ENCODE data around the gene FOXJ3. TPM values are rescaled to one million over a fixed set of nuclear protein-coding genes. Genes with fewer than 3 reads are reported as not detected.

The FOXJ3 gene
- total and polyA plus RNA-seq, 2 of the 8 experiments (the other 6 are each of a cell fraction or from before 2014, with no cell fraction given) = 48.6 to 51.9 TPM

GRCh38 chr1:42340901-42341300 is 5.9 kb upstream of the FOXJ3 start:
- TF ChIP-seq ZNF274 (IDR thresholded peaks at IDR 0.05; ENCODE audit: borderline replicate concordance, extremely low read depth, low read length) (no peak), RBBP5 (IDR thresholded peaks at IDR 0.05; ENCODE audit: borderline replicate concordance, low read depth, low read length) (no peak), SAP30 (IDR thresholded peaks at IDR 0.05; ENCODE audit: insufficient read depth, insufficient replicate concordance, low read length) (no peak), SIX5 (IDR thresholded peaks at IDR 0.05; ENCODE audit: low read depth, low read length) (no peak), BRCA1 (IDR thresholded peaks at IDR 0.05; ENCODE audit: low read depth, low read length) (no peak), GABPA (IDR thresholded peaks at IDR 0.05; ENCODE audit: borderline replicate concordance, insufficient read depth, low read length) (no peak), SUZ12 (IDR thresholded peaks at IDR 0.05; ENCODE audit: low read length) (no peak), KDM1A (IDR thresholded peaks at IDR 0.05; ENCODE audit: borderline replicate concordance, low read length) (no peak), POLR2A (IDR thresholded peaks at IDR 0.05; ENCODE audit: control extremely low read depth in 1 of 2, low read depth in 2 of 2, low read length in 2 of 2) (no peak)
- Histone ChIP-seq H2BK15ac (ENCODE audit: low read length) (no peak overlapping the region), H4K5ac (ENCODE audit: insufficient read length, low read depth, low read length) (no peak overlapping the region), H3K27ac (ENCODE audit: low read depth, low read length) (no peak overlapping the region), H3K4me2 (ENCODE audit: insufficient read depth in 1 of 2, low read depth in 2 of 2, low read length in 2 of 2) (peak overlapping the region in 1 of 2 experiments; percentile 9; a peak in 1 of 4 replicates), H4K8ac (ENCODE audit: extremely low read depth, insufficient read depth, low read length) (no peak overlapping the region), H3K9me3 (ENCODE audit: insufficient read depth in 2 of 2, low read depth in 1 of 2, low read length in 1 of 2) (no peaks in the 10 kb centered on the region), H3K14ac (ENCODE audit: insufficient read length) (no peak overlapping the region), H3K18ac (ENCODE audit: extremely low read depth, low read length) (no peak overlapping the region), H2BK20ac (ENCODE audit: low read length) (no peak overlapping the region), H4K20me1 (replicated peaks in 1 of 2; ENCODE audit: control insufficient read depth in 1 of 2, insufficient read depth in 2 of 2, low read length in 2 of 2) (no peaks in the 10 kb centered on the region), H2BK120ac (replicated peaks; ENCODE audit: low read depth, low read length) (no peak overlapping the region), H2AK5ac (ENCODE audit: low read depth, low read length) (no peak overlapping the region), H3K4me1 (replicated peaks in 1 of 4; ENCODE audit: control insufficient read depth in 3 of 4, insufficient read depth in 4 of 4, low read length in 3 of 4) (peaks cover 2 to 10% (median 6%) of the 10 kb centered on the region in 4 experiments; a peak in 5 of 7 replicates), H3K27me3 (replicated peaks in 1 of 4; ENCODE audit: control insufficient read depth in 3 of 4, extremely low read depth in 1 of 4, insufficient read depth in 3 of 4, low read length in 3 of 4) (no peaks in the 10 kb centered on the region; a peak in 1 of 7 replicates), H3K56ac (replicated peaks; ENCODE audit: insufficient read length, low read depth, low read length) (no peak overlapping the region), H2BK5ac (ENCODE audit: low read depth, low read length) (no peak overlapping the region), H2AFZ (ENCODE audit: low read length) (no peak overlapping the region), H3K4me3 (ENCODE audit: extremely low read depth in 1 of 4, insufficient read depth in 2 of 4, low read depth in 3 of 4, low read length in 4 of 4) (no peak overlapping the region; a peak in 1 of 8 replicates), H3K4ac (replicated peaks; ENCODE audit: insufficient read length, low read depth, low read length) (no peak overlapping the region), H2BK12ac (ENCODE audit: low read depth, low read length) (no peak overlapping the region), H3K36me3 (ENCODE audit: control insufficient read depth in 2 of 4, insufficient read depth in 4 of 4, low read length in 3 of 4) (no peaks in the 10 kb centered on the region), H4K91ac (replicated peaks; ENCODE audit: insufficient read length, low read length) (no peak overlapping the region), H3K9ac (replicated peaks in 1 of 4; ENCODE audit: extremely low read depth in 1 of 4, low read depth in 3 of 4, low read length in 3 of 4) (no peak overlapping the region; a peak in 1 of 7 replicates), H3K23me2 (ENCODE audit: low read depth, low read length) (peaks cover under 1% of the 10 kb centered on the region; the same call in 1 of the 2 replicates), H3K79me1 (ENCODE audit: low read depth, low read length) (no peaks in the 10 kb centered on the region), H3K23ac (ENCODE audit: insufficient read length) (no peak overlapping the region), H3K79me2 (ENCODE audit: control insufficient read depth in 1 of 2, insufficient read depth in 2 of 2, low read length in 2 of 2) (no peaks in the 10 kb centered on the region)
- 94% methylated on average over 1 of the region's 1 CpG; no CpG with 5 or more reads in 1 of the 2 experiments for WGBS, 2 experiments (ENCODE audit: extremely low coverage in 1 of 2, insufficient coverage in 1 of 2, insufficient read length in 1 of 2, insufficient replicate concordance in 2 of 2, low coverage in 1 of 2, low lambda C conversion rate in 2 of 2, missing lambda C conversion rate in 1 of 2)
- DNase-seq (ENCODE audit: low read depth in 1 of 2, low spot score in 2 of 2) (no peak), FAIRE-seq (no peak)
- CTCF ChIA-PET (ENCODE audit: partially characterized antibody) = interaction anchor here (1.0 to 1.6 kb wide), 4 partner anchors 9 to 166 kb away, joined by 3 to 5 read pairs (median 3); no protein-coding TSS in a partner anchor
- POLR2A ChIA-PET (ENCODE audit: partially characterized antibody) = interaction anchor here (0.9 kb wide), 1 partner anchor 19 kb away, joined by 3 read pairs; no protein-coding TSS in a partner anchor

Measured in H1 (cell line).